CD1c-positive myeloid dendritic cell (primary cell): Measurements from ENCODE around the gene ATP2A3.

Experiments
- DNase-seq: peaks from one replicate; pipeline ENCODE4 v3.0.0-alpha.2; 2016; ENCODE audit errors: extremely low spot score

Gene ATP2A3

GRCh38 chr17:3890082-3890877, 74.0 kb downstream of the ATP2A3 start:
- DNase-seq, result peak; percentile 66

DNA sequence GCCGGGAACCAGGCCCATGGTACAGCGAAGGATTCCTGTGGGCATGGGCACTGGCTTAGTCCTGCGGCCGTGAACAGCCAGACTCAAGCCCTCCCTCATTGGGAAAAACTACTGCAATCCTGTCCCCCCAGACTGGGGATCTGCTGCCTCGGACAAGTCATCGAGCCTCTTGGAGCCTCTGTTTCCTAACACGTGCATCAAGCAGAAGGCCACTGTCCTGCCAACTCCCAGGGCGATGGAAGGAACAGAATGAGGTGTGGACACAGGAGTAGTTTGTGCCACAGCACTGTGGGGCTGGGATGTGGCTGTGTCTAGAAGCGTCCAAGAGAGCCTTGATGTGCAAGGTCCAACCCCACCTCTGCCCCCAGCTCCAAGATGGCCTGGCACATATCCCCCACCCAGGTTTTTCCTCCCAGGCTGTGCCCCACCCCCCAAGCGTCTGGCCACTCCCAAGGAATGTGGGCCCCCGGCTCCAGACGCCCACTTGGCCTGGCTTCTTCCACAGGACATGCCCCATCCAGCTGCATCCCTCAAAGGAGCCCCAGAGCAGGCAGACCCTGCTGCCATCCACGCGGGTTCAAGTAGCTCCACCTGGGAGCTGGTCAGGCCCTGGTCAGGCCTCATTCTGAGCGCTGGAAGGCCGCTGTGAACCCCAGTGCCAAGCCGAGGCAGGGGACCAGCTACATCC, 74.8 kb downstream of the ATP2A3 start:
- no peak for DNase-seq

DNA sequence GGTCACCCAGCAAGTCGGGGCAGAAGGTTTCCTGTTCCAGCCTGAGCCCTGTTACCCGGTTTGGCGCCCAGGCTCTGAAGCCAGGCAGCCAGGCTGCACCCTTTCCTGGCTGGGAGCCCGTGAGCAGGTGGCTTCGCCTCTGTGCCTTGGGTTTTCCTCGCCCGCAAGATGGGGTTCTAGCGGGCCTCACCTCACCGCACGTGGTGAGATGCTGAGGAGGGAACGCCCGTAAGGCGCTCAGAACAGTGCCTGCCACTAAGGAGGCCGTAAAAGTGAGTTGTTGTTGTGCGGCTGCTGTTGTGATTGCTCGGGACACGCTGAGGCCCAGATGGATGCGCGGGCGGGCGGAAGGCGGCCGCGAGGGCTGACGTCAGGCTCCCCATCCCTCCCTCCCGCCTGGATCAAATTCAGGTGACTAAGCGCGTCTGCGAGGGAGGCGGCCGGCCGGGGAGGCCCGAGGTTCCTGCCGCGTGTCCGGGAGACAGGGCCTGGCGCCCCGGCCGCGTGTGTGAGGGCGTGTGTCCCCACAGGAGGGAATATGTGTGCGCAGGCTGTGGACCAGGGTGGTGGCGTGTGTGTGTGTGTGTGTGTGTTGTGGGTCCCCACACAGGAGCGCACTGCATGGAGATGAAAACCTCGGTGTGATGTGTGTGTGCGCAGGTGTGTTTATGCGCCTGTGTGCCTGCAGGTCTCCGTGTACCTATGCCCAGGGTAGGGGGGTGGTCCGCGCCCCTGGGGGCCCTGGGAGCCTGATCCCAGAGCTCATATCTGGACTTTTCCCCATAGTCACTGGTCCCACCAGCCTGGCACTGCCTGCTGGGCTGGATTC, 75.7 kb downstream of the ATP2A3 start:
- DNase-seq, result no peak

DNA sequence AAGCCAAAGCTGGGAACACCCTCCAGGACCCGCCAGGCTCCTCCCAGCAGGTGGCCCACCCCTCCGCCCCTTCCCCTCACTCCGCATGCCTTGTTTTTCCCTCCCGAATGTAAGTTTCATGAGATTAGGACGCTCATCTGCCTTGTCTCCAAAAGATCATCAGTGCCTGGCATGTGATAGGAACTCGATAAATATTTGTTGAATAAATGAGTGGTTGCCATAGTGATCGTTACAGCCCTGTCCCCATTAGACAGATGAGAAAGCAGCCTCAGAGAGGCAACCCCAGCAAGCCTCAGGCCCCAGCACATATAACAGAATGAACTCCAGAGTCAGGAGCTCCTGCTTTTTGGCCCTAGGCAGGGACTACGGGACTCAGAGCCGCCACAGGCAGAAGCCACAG, 76.4 kb downstream of the ATP2A3 start:
- DNase-seq, result peak; percentile 17

- DNase-seq, result no peak
Observed at GRCh38 chr17:3887394-3887793, 76.8 kb downstream of the ATP2A3 start.

GRCh38 chr17:3886776-3887175, 77.5 kb downstream of the ATP2A3 start:
- peak; percentile 76 for DNase-seq

- no peak for DNase-seq
Observed at GRCh38 chr17:3885970-3886369, 78.3 kb downstream of the ATP2A3 start.

- DNase-seq, result no peak
Observed at GRCh38 chr17:3885271-3885670, 79.0 kb downstream of the ATP2A3 start.

DNA sequence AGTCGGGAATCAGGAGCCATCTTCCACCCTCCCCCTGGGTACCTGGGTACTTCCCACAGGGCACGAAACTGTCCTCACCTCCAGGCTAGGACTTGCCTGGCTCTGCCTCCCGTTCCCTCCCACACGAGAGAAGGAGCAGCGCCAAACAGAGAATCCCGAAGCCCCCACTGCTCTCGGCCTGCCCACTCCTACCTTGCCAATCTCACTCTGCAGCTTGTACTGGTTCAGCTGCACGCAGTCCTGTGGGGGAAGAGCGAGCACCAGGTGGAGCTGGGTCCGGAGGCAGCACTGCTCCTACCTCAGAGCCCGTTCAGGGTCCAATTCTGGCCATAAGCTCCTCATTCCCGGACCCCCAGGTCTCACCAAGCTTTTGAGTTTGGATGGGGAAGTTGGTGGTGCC, 80.0 kb downstream of the ATP2A3 start:
- no peak for DNase-seq

GRCh38 chr17:3882276-3882675, 82.0 kb downstream of the ATP2A3 start:
- no peak for DNase-seq

DNA sequence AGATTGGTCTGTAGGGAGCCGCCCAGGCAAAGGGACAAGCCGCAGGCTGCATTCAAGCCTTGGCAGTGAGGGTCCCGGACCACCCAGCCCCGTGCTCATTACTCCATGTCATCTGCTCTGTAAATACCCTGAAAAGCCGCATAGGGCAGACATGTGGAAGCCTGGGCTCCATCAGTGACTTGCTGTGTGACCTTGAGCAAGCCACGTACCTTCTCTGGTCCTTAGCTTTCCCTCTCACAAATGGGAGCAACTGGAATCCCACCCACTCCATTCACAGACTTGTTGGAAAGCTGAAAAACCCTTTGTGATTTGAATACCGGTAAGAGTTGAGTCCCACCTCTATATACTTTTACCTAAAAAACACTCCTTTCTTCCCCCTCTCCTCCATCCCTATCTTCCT, 83.3 kb downstream of the ATP2A3 start:
- DNase-seq, result no peak

- DNase-seq, result no peak
Observed at GRCh38 chr17:3879591-3880417, 84.4 kb downstream of the ATP2A3 start.

GRCh38 chr17:3879186-3879585, 85.1 kb downstream of the ATP2A3 start:
- no peak for DNase-seq

GRCh38 chr17:3877220-3877619, 87.0 kb downstream of the ATP2A3 start:
- no peak for DNase-seq

DNA sequence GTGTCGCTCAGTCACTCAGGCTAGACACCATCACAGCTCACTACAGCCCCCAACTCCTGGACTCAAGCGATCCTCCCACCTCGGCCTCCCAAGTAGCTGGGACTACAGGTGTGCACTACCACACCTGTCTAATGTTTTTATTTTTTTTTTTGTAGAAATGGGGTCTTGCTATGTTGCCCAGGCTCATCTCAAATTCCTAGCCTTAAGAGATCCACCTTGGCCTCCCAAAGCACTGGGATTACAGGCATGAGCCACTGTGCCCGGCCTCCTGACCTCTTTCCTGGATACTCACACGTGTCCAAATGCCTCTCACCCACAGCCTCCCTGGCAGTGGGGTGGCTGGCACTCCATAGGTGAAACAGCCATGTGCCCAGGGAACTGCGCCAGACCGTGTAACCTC, 88.9 kb downstream of the ATP2A3 start:
- DNase-seq, result no peak
